Pancreas (tissue), 10 donors: ENCODE measurements around the gene DYNLT2. TPM values are rescaled to one million over a fixed set of nuclear protein-coding genes. Genes with fewer than 3 reads are reported as not detected.
"Not testable (repeated sequence)": the region's sequence is repeated elsewhere in the genome, so short reads cannot be mapped to it uniquely, and the experiment has no call there.

Experiments
- ATAC-seq, 4 donors: fragments of 200-7000 bp; cut with Tn5 transposase; one replicate each; pipeline versions ENCODE4 v1.8.0 to v1.9.1; 2020; ENCODE audit warnings: mild to moderate bottlenecking in 4 of 4, moderate library complexity in 4 of 4
- DNase-seq, 6 donors: peaks; one replicate each; pipeline ENCODE4 v3.0.0-alpha.2; 2020
- FAIRE-seq: peaks from 2 replicates; lab custom pipeline; 2012; peaks lifted over from hg19 to GRCh38; lab: Jason Lieb, UNC
- H3K27ac ChIP-seq, 4 donors: fragments of 200-600 bp; sonication (generic); 1 replicate in 3 of 4; 2 replicates in 1 of 4; pipeline versions ENCODE4 v1.5.0 to v1.8.0; 2020
- H3K27me3 ChIP-seq, 4 donors: fragments of 200-600 bp; one replicate each; pipeline ENCODE4 v1.8.0; 2021
- H3K36me3 ChIP-seq, 3 donors: fragments of 200-600 bp; sonication (generic) in 1 of 3; one replicate each; pipeline versions ENCODE4 v1.5.0 to v1.8.0; 2020 to 2021
- H3K4me1 ChIP-seq, 3 donors: fragments of 200-600 bp; one replicate each; pipeline ENCODE4 v1.8.0; 2021
- H3K4me3 ChIP-seq, 4 donors: fragments of 200-600 bp; sonication (generic) in 2 of 4; one replicate each; pipeline versions ENCODE4 v1.5.0 to v1.8.0; 2020 to 2021
- H3K9me3 ChIP-seq, 4 donors: fragments of 200-600 bp; one replicate each; pipeline ENCODE4 v1.8.0; 2021
- WGBS, 2 donors: extraction: QIAGEN DNeasy Blood & Tissue Kit; methylation state at CpG; one replicate each; pipeline ENCODE4 v1.1.7; 2013; 5-methylcytosine and 5-hydroxymethylcytosine counted together
- intact Hi-C, 3 donors: fragments of 100-400 bp; cut with DNase I; formaldehyde crosslinking; loops; one replicate each; pipeline versions ENCODE4 v1.11.1 to v1.14.2; 2022
- polyA plus RNA-seq, 2 donors: library from polyadenylated mRNA; stranded (reverse); fragments of 200-250 nt; gene quantifications; one replicate each; pipeline ENCODE4 v1.2.3, GENCODE V29; 2013
- total RNA-seq, 6 donors: library from RNA; stranded (reverse); fragmentation: NEBNext Ultra II Directional in 4 of 6; extraction: Animal tissue kit (Norgen Biotek cat#: 25700) in 4 of 6; gene quantifications; one replicate each; pipeline versions ENCODE4 v1.2.1 to v1.2.4, GENCODE V29; 2021 to 2023
- TF ChIP-seq, protein P1 (sequence below), 4 donors: fragments of 200-600 bp; sonication (generic) in 3 of 4; IDR thresholded peaks; one replicate each; pipeline versions ENCODE4 v1.5.0 to v1.8.0; 2021; ENCODE audit warnings: antibody characterized with exemption in 4 of 4
- donor health status: healthy with polysubstance abuse.
- donor health status: DM: no; HTN: no; CAD: no; lungs with moderate emphysema.
- donor health status: DM: no; HTN: no; CAD: no.
- donor health status: control.
- donor health status: control.
- donor health status: Bipolar disorder and iron deficiency.
- donor health status: DM: yes; HTN: yes; CAD: no.
- donor health status: DM: no; HTN: no; CAD: no.
- donor health status: DM: no; HTN: no; CAD: no.
- donor health status: DM: yes; HTN: yes; CAD: no.

The DYNLT2 gene
- total and polyA plus RNA-seq, 8 donors = 0.20 to 2.9 (median 1.1) TPM

DNA sequence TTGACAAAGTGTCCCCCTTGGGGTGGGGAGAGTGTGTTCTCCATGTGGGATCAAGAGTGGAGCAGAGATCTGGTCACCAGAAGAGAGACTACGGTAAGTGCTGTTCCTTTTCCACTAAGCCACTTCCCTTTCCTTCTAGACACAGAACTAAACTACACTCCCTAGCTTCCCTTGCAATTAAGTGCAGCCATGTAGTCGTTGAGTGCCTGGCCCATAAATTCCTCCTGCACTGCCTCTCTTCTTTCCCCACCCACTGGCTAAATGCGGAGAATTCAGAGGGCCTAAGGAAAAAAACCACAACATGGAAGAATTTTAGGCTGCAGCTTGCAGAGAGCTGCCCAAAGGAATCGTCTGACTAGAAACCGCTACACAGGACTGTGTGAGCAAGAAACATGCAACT, 51.1 kb downstream of the DYNLT2 start:
- H3K9me3 ChIP-seq = no peaks in the 10 kb centered on the region
- no peak overlapping the region for H3K4me3 ChIP-seq
- H3K36me3 ChIP-seq = peaks cover 0 to 5% (median 0%) of the 10 kb centered on the region in 3 donors
- ATAC-seq (no peak), FAIRE-seq (no peak), DNase-seq (no peak)
- TF ChIP-seq, protein P1, sequence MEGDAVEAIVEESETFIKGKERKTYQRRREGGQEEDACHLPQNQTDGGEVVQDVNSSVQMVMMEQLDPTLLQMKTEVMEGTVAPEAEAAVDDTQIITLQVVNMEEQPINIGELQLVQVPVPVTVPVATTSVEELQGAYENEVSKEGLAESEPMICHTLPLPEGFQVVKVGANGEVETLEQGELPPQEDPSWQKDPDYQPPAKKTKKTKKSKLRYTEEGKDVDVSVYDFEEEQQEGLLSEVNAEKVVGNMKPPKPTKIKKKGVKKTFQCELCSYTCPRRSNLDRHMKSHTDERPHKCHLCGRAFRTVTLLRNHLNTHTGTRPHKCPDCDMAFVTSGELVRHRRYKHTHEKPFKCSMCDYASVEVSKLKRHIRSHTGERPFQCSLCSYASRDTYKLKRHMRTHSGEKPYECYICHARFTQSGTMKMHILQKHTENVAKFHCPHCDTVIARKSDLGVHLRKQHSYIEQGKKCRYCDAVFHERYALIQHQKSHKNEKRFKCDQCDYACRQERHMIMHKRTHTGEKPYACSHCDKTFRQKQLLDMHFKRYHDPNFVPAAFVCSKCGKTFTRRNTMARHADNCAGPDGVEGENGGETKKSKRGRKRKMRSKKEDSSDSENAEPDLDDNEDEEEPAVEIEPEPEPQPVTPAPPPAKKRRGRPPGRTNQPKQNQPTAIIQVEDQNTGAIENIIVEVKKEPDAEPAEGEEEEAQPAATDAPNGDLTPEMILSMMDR (IDR thresholded peaks at IDR 0.05) = no peak
- H3K27ac ChIP-seq = no peak overlapping the region
- 67 to 79% methylated on average over 5 of the region's 5 CpGs for WGBS, 2 donors
- H3K4me1 ChIP-seq = peaks cover 14 to 26% (median 24%) of the 10 kb centered on the region in 3 donors
- no peaks in the 10 kb centered on the region for H3K27me3 ChIP-seq
- intact Hi-C loops = no loop called here

DNA sequence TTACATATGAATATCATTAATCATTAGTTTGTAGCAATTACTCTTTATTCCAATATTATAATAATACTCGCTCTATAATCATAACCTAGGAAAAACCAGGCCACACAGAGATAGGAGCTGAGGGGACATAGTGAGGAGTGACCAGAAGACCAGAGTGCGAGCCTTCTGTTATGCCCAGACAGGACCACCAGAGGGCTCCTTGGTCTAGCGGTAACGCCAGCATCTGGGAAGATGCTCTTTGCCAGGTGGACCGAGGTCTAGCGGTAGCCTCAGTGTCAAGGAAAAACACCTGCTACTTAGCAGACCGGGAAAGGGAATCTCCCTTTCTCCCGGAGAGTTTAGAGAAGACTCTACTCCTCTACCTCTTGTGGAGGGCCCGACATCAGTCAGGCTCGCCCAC, 54.3 kb downstream of the DYNLT2 start:
- intact Hi-C loops, H3K4me3 ChIP-seq, ATAC-seq, H3K27ac ChIP-seq, H3K36me3 ChIP-seq, H3K9me3 ChIP-seq, H3K27me3 ChIP-seq, DNase-seq, FAIRE-seq, H3K4me1 ChIP-seq: not testable (repeated sequence)
- WGBS, 2 donors = 85 to 91% methylated on average over 10 of the region's 10 CpGs

DNA sequence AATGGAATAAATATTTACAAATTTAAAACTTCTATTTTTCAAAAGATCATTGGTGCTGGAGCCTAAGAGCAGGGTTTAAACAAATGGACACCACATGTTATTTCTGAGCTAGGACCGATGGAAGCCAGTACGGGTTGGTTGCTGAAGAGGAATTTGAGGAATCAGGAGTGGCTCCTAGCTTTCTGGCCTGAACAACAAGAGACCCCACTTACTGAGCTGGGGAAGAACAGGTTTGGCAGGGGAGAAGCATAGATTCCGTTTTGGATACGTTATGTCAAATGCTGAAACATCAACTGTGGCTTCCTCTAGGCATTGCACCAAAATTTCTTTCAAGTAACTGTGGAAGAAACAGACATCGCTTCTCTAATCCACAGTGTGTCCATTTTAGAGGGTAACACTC, 56.2 kb downstream of the DYNLT2 start:
- Histone ChIP-seq H3K36me3 (peaks cover 0 to 3% (median 0%) of the 10 kb centered on the region in 3 donors), H3K4me1 (no peaks in the 10 kb centered on the region), H3K27ac (no peak overlapping the region), H3K27me3 (no peaks in the 10 kb centered on the region), H3K9me3 (no peaks in the 10 kb centered on the region), H3K4me3 (no peak overlapping the region)
- no peak for DNase-seq
- no peak for ATAC-seq
- FAIRE-seq = no peak
- intact Hi-C loops = no loop called here
- TF ChIP-seq, protein P1 (IDR thresholded peaks at IDR 0.05) = no peak
- WGBS, 2 donors = 93 to 99% methylated on average over 5 of the region's 5 CpGs

DNA sequence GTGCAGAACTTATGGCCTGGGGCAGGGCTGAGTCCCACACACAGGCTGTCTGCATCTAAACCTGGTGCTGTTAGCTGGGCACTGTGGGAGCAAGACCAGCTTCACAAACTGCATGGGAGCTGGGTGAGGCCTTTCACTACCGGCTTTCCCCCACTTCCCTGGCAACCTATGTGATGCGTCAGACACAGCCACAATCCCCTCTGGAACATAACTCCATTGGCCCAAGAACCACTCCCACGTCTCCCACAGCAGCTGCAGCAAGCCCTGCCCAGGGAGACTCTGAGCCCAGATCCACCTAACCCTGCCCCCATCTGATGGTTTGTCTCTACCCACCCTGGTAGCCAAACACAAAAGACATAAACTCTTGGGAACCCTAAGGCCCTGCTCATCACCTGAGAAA, 58.9 kb downstream of the DYNLT2 start:
- no peak overlapping the region for H3K4me3 ChIP-seq
- no peaks in the 10 kb centered on the region for H3K27me3 ChIP-seq
- TF ChIP-seq, protein P1 (IDR thresholded peaks at IDR 0.05) = no peak
- 95% methylated on average over 3 of the region's 3 CpGs for WGBS, 2 donors
- FAIRE-seq = no peak
- no peaks in the 10 kb centered on the region for H3K4me1 ChIP-seq
- ATAC-seq = no peak
- DNase-seq = no peak
- intact Hi-C loops = no loop called here
- H3K36me3 ChIP-seq = peaks cover 0 to 3% (median 0%) of the 10 kb centered on the region in 3 donors
- H3K9me3 ChIP-seq = no peaks in the 10 kb centered on the region
- H3K27ac ChIP-seq = no peak overlapping the region

DNA sequence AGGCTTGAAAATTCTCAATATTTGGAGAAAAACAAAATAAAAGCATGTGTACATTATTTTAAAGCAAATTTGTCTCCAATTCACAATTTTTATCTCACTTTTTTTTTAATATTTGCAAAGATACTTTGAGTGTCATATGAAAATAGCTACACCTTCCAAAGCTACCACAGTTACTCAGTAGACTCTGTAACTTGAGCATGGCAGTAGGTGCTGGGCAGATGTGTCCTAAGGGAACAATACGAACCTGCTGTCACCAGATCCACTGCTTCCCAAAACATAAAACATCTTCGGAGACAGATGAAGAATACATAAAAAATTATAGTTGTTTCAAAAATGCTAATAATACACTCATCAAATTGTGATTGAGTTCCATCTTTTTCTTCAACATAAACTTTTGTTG, 60.1 kb downstream of the DYNLT2 start:
- no peak for DNase-seq
- no peak for ATAC-seq
- FAIRE-seq = no peak
- Histone ChIP-seq H3K27me3 (no peaks in the 10 kb centered on the region), H3K4me3 (no peak overlapping the region), H3K4me1 (no peaks in the 10 kb centered on the region), H3K9me3 (no peaks in the 10 kb centered on the region), H3K27ac (no peak overlapping the region), H3K36me3 (peaks cover 0 to 3% (median 0%) of the 10 kb centered on the region in 3 donors)
- WGBS, 2 donors = 91 to 99% methylated on average over 2 of the region's 2 CpGs
- TF ChIP-seq, protein P1 (IDR thresholded peaks at IDR 0.05) = no peak
- intact Hi-C loops = no loop called here

Other genes starting within 250 kb of the DYNLT2 start
- gene WDR27, start 49.5 kb downstream of the DYNLT2 start, total RNA-seq = 10 to 100 TPM in 5 of 6 donors, 1 to 10 TPM in 1; 9.6 to 32.2 (median 14.9) TPM
- gene WDR27, start 49.5 kb downstream of the DYNLT2 start, polyA plus RNA-seq = 10 to 100 TPM; 25.5 to 43.1 TPM
- gene C6orf120, start 49.4 kb downstream of the DYNLT2 start, total RNA-seq = 10 to 100 TPM in 4 of 6 donors, 1 to 10 TPM in 2; 7.9 to 15.5 (median 13.9) TPM
- 1 to 10 TPM; 2.9 to 6.9 TPM for gene C6orf120, start 49.4 kb downstream of the DYNLT2 start, polyA plus RNA-seq
- 10 to 100 TPM; 14.1 to 34.6 (median 19.9) TPM for gene PHF10, start 27.1 kb downstream of the DYNLT2 start, total RNA-seq
- 10 to 100 TPM; 23.8 to 39.8 TPM for gene PHF10, start 27.1 kb downstream of the DYNLT2 start, polyA plus RNA-seq
- gene ERMARD, start 50 bp upstream of the DYNLT2 start, total RNA-seq = 10 to 100 TPM in 5 of 6 donors, 1 to 10 TPM in 1; 9.1 to 16.7 (median 13.7) TPM
- 10 to 100 TPM; 50.7 to 62.4 TPM for gene ERMARD, start 50 bp upstream of the DYNLT2 start, polyA plus RNA-seq